GM12878 (cell line): ENCODE results near the gene ADAMTSL3. TPM values are rescaled to one million over a fixed set of nuclear protein-coding genes. Genes with fewer than 3 reads are reported as not detected.

Experiments used
- BCL11A ChIP-seq: IDR thresholded peaks from 2 replicates; pipeline ENCODE4 v1.6.1; 2011; ENCODE audit warnings: low read depth, low read length
- CBX3 ChIP-seq: fragments of 200-600 bp; sonication (generic); IDR thresholded peaks from 2 replicates; pipeline ENCODE4 v1.6.1; 2016; ENCODE audit warnings: low read depth, borderline replicate concordance
- FOXK2 ChIP-seq: fragments of 450-650 bp; IDR thresholded peaks from 2 replicates; pipeline ENCODE4 v1.6.1; 2017; ENCODE audit warnings: mild to moderate bottlenecking, moderate library complexity
- IKZF1 ChIP-seq: fragments of 450-650 bp; conservative IDR thresholded peaks from 2 replicates; pipeline ENCODE4 v1.6.1; 2017; ENCODE audit warnings: antibody characterized with exemption, mild to moderate bottlenecking
- MLLT1 ChIP-seq: fragments of 450-650 bp; IDR thresholded peaks from 2 replicates; pipeline ENCODE4 v1.6.1; 2016; ENCODE audit warnings: mild to moderate bottlenecking
- NBN ChIP-seq: fragments of 450-650 bp; IDR thresholded peaks from 2 replicates; pipeline ENCODE4 v1.6.1; 2016
- NFIC ChIP-seq: IDR thresholded peaks from 2 replicates; pipeline ENCODE4 v1.6.1; 2012; ENCODE audit warnings: low read depth, mild to moderate bottlenecking, inconsistent platforms, low read length, moderate library complexity
- PAX5 ChIP-seq: IDR thresholded peaks from 2 replicates; pipeline ENCODE4 v1.6.1; 2011; ENCODE audit warnings: low read depth, low read length, borderline replicate concordance
- PML ChIP-seq: IDR thresholded peaks from 2 replicates; pipeline ENCODE4 v1.6.1; 2012; ENCODE audit warnings: low read length, inconsistent platforms
- RFX5 ChIP-seq: IDR thresholded peaks from 2 replicates; pipeline ENCODE4 v1.6.1; 2011; ENCODE audit warnings: low read depth, low read length, improper control_type of control experiment
- STAT3 ChIP-seq: IDR thresholded peaks from 2 replicates; pipeline ENCODE4 v1.6.1; 2011; ENCODE audit warnings: low read depth, low read length, improper control_type of control experiment
- polyA plus RNA-seq, 11 experiments: library from polyadenylated mRNA; depleted of rRNA in 4 of 11; unstranded in 6 of 11; stranded (reverse) in 5 of 11; fragments of >200 nt; fragmentation: Nextera tagmentation in 4 of 11; fragmentation: Illumina TruSeq in 1 of 11; extraction: Ambion mirVana in 4 of 11; extraction: Trizol in 1 of 11; gene quantifications; 1 replicate in 1 of 11; 2 replicates in 10 of 11; pipeline versions ENCODE4 v1.2.1 to v1.2.3, GENCODE V29; 2011 to 2016; ENCODE audit warnings: inconsistent platforms in 2 of 11, missing spikeins in 2 of 11, low read depth in 1 of 11
- total RNA-seq, 4 experiments: library from RNA; depleted of rRNA in 3 of 4; stranded (reverse); fragments of >200 nt in 3 of 4; fragmentation: Illumina TruSeq in 1 of 4; extraction: Trizol in 1 of 4; gene quantifications; 2 replicates each; pipeline versions ENCODE4 v1.2.1 to v1.2.3, GENCODE V29; 2013 to 2021
- TF ChIP-seq, protein P1 (sequence below): fragments of 450-650 bp; IDR thresholded peaks from 2 replicates; pipeline ENCODE4 v1.6.1; 2017; ENCODE audit warnings: low read depth, mild to moderate bottlenecking, moderate library complexity
- TF ChIP-seq, protein P2 (sequence below): IDR thresholded peaks from 2 replicates; pipeline ENCODE4 v1.6.1; 2011; ENCODE audit warnings: low read depth, mild to moderate bottlenecking, low read length, moderate library complexity, borderline replicate concordance; ENCODE audit errors: extremely low read depth

The ADAMTSL3 gene
- total and polyA plus RNA-seq, 10 of the 15 experiments (the other 5 are each of a cell fraction or from before 2014, with no cell fraction given): 0.01 to 0.28 (median 0.13) TPM

DNA sequence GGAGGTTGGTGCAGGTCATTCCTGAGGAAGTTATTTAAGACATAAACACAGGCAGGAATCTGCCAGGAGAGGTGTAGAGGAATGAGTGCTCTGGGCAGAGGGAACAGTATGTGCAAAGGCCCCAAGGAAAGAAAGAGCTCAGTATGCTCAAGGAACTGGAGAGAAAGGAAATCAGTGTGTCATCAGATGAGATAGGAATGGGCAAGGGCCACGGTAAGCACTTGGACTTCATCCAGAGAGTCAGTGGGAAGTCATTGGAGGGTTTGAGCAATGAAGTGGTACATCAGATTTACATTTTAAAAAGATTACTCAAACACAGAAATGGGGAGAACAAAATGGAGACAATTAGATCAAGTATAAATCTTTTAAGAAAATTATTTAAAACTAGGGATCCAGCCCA, 272.2 kb downstream of the ADAMTSL3 start (continued):
- TF ChIP-seq, protein P1, sequence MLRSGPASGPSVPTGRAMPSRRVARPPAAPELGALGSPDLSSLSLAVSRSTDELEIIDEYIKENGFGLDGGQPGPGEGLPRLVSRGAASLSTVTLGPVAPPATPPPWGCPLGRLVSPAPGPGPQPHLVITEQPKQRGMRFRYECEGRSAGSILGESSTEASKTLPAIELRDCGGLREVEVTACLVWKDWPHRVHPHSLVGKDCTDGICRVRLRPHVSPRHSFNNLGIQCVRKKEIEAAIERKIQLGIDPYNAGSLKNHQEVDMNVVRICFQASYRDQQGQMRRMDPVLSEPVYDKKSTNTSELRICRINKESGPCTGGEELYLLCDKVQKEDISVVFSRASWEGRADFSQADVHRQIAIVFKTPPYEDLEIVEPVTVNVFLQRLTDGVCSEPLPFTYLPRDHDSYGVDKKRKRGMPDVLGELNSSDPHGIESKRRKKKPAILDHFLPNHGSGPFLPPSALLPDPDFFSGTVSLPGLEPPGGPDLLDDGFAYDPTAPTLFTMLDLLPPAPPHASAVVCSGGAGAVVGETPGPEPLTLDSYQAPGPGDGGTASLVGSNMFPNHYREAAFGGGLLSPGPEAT: no peak
- no peak for TF ChIP-seq BCL11A
- TF ChIP-seq CBX3: no peak
- TF ChIP-seq, protein P2, sequence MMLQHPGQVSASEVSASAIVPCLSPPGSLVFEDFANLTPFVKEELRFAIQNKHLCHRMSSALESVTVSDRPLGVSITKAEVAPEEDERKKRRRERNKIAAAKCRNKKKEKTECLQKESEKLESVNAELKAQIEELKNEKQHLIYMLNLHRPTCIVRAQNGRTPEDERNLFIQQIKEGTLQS: no peak
- no peak for TF ChIP-seq MLLT1
- no peak for TF ChIP-seq FOXK2
- no peak for TF ChIP-seq IKZF1
- no peak for TF ChIP-seq NBN
- TF ChIP-seq NFIC: no peak
- no peak for TF ChIP-seq RFX5
- TF ChIP-seq STAT3: no peak
- TF ChIP-seq PAX5: no peak
- TF ChIP-seq PML: no peak
